Activated naive CD8-positive, alpha-beta T cell treated with anti-CD3 and anti-CD28 coated beads, Interleukin-2, amount 10 ng/mL, durations not matched to agents 7 days and 5 days (primary cell): ENCODE results near the gene PTCH2. TPM values are rescaled to one million over a fixed set of nuclear protein-coding genes. Genes with fewer than 3 reads are reported as not detected.
A peak's percentile ranks its signal among the peaks of the same experiment; 100 is the strongest.

ENCODE experiments used
- ATAC-seq: fragments of 150-1000 bp; cut with Tn5 transposase; one replicate; pipeline ENCODE4 v1.10.0; 2021; ENCODE audit warnings: low read depth, moderate library complexity
- POLR2A ChIA-PET: fragments of 350-600 bp; sonication (Branson Sonifier 250); formaldehyde crosslinking; loops from one replicate; lab custom pipeline; 2021; ENCODE audit warnings: antibody characterized with exemption; lab: Charles Lee
- DNase-seq: peaks from one replicate; pipeline ENCODE4 v3.0.0; 2021
- H3K27ac Mint-ChIP-seq: one replicate; pipeline ENCODE4 v1.8.0; 2022; ENCODE audit warnings: mild to moderate bottlenecking, mixed read lengths
- H3K27me3 Mint-ChIP-seq: one replicate; pipeline ENCODE4 v1.8.0; 2022; ENCODE audit warnings: mild to moderate bottlenecking, moderate library complexity, mixed read lengths
- H3K36me3 Mint-ChIP-seq: one replicate; pipeline ENCODE4 v1.8.0; 2021; ENCODE audit warnings: mild to moderate bottlenecking, mixed read lengths
- H3K4me1 Mint-ChIP-seq: one replicate; pipeline ENCODE4 v1.8.0; 2021; ENCODE audit warnings: mixed read lengths
- H3K4me3 Mint-ChIP-seq: one replicate; pipeline ENCODE4 v1.8.0; 2022; ENCODE audit warnings: mild to moderate bottlenecking, moderate library complexity, mixed read lengths
- H3K9me3 Mint-ChIP-seq: one replicate; pipeline ENCODE4 v1.8.0; 2021; ENCODE audit warnings: mixed read lengths
- total RNA-seq, 2 experiments: library from RNA; stranded (reverse); gene quantifications; one replicate each; pipeline ENCODE4 v1.2.3, GENCODE V29; 2021

PTCH2 gene
- total RNA-seq, 2 experiments from 2014 or later: 1.0 to 1.6 TPM

DNA sequence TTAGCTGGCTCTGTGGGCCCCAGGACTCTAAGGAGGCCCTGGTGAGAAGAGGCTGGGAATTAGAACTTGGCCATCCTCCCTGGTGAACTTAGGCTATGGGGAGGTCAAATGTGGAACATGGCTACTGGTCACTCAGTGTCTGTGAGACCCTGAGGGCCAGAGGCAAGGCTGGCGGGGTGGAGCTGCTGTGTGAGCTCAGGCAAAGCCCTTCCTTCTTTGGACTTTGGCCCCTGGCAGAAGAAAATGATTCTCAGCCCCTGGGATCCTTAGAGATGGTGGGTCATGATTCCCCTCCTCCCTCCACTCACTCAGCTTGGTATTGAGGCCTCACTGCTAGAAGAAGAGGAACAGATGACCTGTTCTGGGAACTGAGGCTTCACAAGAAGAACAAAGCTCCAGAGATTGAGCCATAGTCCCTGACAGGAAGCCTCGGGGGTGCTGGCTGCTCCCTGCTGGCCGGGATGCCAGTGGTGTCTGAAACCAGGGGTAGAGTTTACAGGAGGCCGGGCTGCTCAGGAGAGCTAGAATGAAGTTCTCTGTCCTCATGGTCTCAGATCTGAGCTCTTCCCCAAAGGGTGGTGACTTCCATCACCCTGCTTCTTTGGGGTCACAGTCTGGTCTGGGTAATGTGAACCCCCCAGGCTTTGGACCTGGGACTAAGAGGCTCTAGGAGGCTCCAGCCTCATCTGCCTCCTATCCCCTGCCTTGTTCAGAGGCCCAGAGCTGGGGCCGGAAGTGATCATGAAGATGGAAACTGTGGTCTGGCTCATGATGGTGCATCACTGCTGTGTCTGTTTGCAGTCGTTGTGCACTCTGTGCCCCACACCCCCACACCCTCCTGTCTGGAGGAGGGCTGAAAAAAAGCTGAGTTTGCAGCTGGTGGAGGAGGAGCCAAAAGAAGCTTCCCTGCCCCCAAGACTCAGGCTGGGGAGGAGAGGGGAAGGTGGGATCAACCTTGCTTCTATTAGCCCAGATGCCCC is 33.8 kb downstream of the PTCH2 start:
- peak overlapping the region; percentile 78 for H3K4me3 Mint-ChIP-seq
- peaks cover 52% of the 10 kb centered on the region for H3K4me1 Mint-ChIP-seq
- DNase-seq: peak; percentile 81
- H3K9me3 Mint-ChIP-seq: no peaks in the 10 kb centered on the region
- peak overlapping the region; percentile 99 for H3K27ac Mint-ChIP-seq
- POLR2A ChIA-PET: interaction anchor here (0.5 to 11.3 kb wide), 23 partner anchors 8 to 878 kb away, joined by 3 to 268 read pairs (median 10); partner anchors contain the start of genes BEST4, HECTD3, MUTYH and PLK3
- H3K36me3 Mint-ChIP-seq: peaks cover 10% of the 10 kb centered on the region
- peak; percentile 69 for ATAC-seq
- no peaks in the 10 kb centered on the region for H3K27me3 Mint-ChIP-seq

DNA sequence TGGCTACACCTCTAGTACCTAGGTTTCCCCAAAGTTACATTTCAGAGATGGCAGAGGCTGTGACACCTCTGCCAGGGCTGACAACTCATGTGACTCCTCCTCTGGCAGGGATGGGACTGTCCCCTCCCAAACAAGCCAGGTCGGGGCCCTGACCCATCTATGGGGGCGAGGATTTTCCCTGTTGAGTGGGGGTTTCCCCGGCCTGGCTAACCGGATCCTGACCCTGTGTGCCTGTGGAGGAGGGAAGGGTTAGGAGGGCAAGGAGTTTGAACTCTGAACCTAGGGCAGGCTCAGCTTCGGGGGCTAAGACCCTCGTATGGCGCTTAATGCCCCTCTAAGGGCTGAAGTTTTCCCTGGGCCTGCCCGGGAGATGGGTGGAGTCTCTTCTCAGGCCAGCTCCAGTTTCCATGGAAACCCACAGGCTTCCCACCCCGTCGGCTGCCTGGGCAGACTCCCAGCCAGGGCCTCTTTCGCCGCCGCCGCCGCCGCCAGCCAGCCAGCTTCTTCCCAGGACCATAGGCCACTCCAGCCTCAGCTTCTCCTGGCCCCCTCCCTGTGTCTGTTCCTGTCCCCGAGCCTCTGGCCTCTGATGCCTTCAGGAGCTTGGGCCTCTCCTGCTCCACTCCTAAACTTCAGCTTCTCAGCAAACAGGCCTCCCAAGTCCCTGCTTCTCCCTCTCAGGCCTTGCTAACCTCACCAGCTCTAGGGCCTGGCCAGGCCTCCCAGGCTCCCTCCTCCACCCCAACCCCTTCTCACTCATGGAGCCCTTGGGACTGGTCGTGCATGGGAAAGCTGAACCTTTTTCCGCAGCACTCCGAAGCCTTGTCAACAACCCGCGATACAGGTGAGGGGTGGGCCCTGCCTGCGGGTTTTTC is 34.8 kb downstream of the PTCH2 start, which contains the start of gene BTBD19:
BTBD19 (plus strand) TSS at position 461 of the 875 bp plus-strand sequence; CDS start at position 759, 298 bp downstream.
- Mint-ChIP-seq H3K36me3 (peaks cover 11% of the 10 kb centered on the region), H3K27ac (peak within 1 kb of the TSS; percentile 99), H3K27me3 (no peaks in the 10 kb centered on the region), H3K4me1 (peaks cover 49% of the 10 kb centered on the region), H3K9me3 (no peaks in the 10 kb centered on the region), H3K4me3 (peak within 1 kb of the TSS; percentile 78)
- POLR2A ChIA-PET: interaction anchor here (0.6 to 11.3 kb wide), 20 partner anchors 8 to 879 kb away, joined by 3 to 268 read pairs (median 11); partner anchors contain the start of genes HECTD3, MUTYH, PLK3 and RNU5D-1
- ATAC-seq (peak; percentile 20), DNase-seq (no peak)

DNA sequence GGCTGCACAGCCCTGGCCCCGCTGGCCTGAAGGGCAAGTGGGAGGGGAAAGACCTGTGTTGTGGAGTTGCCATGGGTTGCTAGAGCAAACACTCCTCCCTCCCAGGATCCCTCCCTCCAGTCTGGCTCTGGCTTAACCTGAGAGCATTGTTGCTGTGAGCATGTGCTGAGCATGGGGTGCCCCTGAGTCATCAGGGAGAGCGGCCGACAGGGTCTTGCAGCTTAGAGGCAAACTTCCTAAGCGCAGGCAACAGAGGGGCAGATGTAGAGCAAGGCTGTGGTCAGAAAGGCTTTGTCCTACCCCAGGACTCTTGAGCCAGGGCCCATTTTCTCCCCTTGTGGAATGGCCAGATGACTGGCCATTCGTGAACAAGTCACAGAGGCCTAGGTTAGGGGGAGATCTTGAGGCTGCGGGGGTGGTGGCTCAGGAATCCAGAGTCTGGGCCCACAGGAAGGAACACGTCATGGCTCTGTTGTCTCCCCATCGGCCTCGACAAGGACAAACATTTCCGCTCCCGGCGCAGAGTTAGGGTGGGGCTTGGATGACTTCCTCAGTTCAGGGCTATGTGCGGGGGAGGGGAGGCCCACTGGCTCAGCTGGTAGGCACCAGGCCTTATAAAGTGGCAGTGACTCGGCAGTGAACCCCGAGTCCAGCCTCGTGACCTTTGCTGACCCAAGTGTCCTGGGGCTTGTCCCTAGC is 35.5 kb downstream of the PTCH2 start:
- peak; percentile 61 for ATAC-seq
- DNase-seq: peak; percentile 84
- Mint-ChIP-seq H3K27me3 (no peaks in the 10 kb centered on the region), H3K9me3 (no peaks in the 10 kb centered on the region), H3K27ac (peak overlapping the region; percentile 99), H3K4me3 (peak overlapping the region; percentile 78), H3K36me3 (peaks cover 17% of the 10 kb centered on the region), H3K4me1 (peaks cover 55% of the 10 kb centered on the region)
- POLR2A ChIA-PET: interaction anchor here (1.1 to 11.3 kb wide), 12 partner anchors 7 to 533 kb away, joined by 4 to 268 read pairs (median 28); partner anchors contain the start of genes HECTD3, MUTYH, PLK3 and RNU5D-1

DNA sequence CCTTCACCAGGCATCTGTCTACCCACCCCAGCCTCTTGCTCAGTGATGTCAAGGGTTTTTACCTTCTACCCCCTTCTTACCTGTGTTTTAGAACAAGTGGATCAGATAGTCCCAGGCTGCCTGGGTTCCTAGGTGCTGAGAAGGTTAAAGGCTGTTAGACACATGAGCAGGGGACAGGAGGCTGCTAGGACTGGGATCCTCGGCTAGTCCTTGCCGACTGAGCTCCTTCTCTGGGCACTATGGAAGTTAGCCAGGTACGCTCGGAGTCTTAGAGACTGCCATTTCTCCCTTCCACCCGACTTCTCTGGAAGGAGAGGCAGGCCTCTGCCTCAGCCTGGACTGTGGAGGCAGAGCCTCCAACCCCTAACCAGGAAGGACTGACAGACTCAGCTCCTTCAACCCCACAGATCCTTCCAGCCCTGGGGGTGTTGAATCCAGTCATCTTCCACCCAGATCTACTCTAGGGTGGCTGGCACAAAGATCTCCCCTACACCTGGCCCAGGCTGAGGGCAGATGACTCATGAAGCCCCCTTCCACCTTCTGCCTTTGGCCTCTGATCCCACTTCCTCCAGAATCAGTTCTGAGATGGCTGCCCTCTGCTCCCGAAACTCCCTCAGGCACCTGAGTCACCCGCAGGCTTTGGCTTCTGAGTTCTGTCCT is 36.2 kb downstream of the PTCH2 start, which contains the start of gene DYNLT4:
DYNLT4 (minus strand) TSS at position 648 of the 660 bp plus-strand sequence. CDS start 683 bp downstream, outside the sequence.
- ATAC-seq (no peak), DNase-seq (no peak)
- Mint-ChIP-seq H3K4me1 (peaks cover 59% of the 10 kb centered on the region), H3K4me3 (peak within 1 kb of the TSS; percentile 78), H3K27ac (peak within 1 kb of the TSS; percentile 99), H3K9me3 (no peaks in the 10 kb centered on the region), H3K36me3 (peaks cover 22% of the 10 kb centered on the region), H3K27me3 (no peaks in the 10 kb centered on the region)
- POLR2A ChIA-PET: interaction anchor here (0.7 to 11.3 kb wide), 8 partner anchors 9 to 533 kb away, joined by 4 to 259 read pairs (median 30); partner anchors contain the start of genes MUTYH, RNU5D-1, RPS8 and TOE1

DNA sequence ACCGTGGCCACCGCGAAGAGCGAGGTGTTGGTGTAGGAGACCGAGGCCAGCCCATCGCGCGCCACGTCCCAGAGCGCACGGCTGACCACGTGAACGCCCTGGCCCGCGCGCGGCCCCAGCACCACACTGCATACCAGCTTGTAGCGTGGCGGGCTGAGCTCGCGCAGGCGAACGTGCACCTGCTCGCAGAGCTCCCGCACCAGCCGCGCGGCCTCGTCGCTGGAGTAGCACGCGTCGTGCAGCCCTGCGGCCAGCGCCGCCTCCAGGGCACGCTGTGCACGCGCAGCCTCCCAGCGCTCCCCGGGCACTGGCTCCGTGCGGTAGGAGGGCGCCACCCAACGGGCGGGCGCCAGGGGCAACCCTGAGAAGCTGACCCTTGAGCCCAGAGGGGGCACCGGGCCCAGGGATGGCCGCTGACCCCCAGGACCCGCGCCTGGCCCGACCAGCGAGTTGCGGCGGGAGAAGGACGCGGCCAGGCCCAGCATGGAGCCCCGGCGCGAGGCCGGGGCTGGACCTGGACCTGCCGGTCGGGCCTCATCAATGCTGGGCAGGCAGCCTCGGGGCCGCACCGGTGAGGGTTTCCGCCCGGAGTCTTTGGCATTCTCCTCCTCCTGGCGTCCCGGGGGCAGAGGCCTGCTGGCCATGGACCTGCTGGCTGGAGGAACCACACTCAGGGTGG is 36.9 kb downstream of the PTCH2 start:
- no peak for ATAC-seq
- Mint-ChIP-seq H3K9me3 (no peaks in the 10 kb centered on the region), H3K4me3 (no peak overlapping the region), H3K27me3 (no peaks in the 10 kb centered on the region), H3K4me1 (peaks cover 56% of the 10 kb centered on the region), H3K27ac (peak overlapping the region; percentile 99), H3K36me3 (peaks cover 24% of the 10 kb centered on the region)
- peak; percentile 41 for DNase-seq
- POLR2A ChIA-PET: interaction anchor here (0.7 to 11.3 kb wide), 8 partner anchors 9 to 534 kb away, joined by 4 to 360 read pairs (median 54); partner anchors contain the start of genes MUTYH, RNU5D-1, RPS8 and TOE1

DNA sequence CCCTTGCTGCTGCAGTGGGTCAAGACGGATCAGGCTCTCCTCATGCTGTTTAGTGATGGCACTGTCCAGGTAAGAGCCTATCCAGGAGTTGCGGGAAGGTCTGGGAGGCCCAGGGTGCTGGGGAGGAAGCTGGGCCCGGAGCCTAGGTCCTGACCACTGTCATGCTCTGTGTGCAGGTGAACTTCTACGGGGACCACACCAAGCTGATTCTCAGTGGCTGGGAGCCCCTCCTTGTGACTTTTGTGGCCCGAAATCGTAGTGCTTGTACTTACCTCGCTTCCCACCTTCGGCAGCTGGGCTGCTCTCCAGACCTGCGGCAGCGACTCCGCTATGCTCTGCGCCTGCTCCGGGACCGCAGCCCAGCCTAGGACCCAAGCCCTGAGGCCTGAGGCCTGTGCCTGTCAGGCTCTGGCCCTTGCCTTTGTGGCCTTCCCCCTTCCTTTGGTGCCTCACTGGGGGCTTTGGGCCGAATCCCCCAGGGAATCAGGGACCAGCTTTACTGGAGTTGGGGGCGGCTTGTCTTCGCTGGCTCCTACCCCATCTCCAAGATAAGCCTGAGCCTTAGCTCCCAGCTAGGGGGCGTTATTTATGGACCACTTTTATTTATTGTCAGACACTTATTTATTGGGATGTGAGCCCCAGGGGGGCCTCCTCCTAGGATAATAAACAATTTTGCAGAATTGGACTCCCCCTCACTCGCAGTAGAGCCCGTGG is 37.6 kb downstream of the PTCH2 start:
- DNase-seq (peak; percentile 32), ATAC-seq (no peak)
- no peak overlapping the region for H3K4me3 Mint-ChIP-seq
- H3K4me1 Mint-ChIP-seq: peaks cover 51% of the 10 kb centered on the region
- H3K27me3 Mint-ChIP-seq: no peaks in the 10 kb centered on the region
- H3K36me3 Mint-ChIP-seq: peaks cover 26% of the 10 kb centered on the region
- H3K9me3 Mint-ChIP-seq: no peaks in the 10 kb centered on the region
- H3K27ac Mint-ChIP-seq: peak overlapping the region; percentile 75
- POLR2A ChIA-PET: interaction anchor here (2.7 to 11.3 kb wide), 4 partner anchors 8 to 83 kb away, joined by 13 to 360 read pairs (median 108); partner anchors contain the start of gene RPS8

DNA sequence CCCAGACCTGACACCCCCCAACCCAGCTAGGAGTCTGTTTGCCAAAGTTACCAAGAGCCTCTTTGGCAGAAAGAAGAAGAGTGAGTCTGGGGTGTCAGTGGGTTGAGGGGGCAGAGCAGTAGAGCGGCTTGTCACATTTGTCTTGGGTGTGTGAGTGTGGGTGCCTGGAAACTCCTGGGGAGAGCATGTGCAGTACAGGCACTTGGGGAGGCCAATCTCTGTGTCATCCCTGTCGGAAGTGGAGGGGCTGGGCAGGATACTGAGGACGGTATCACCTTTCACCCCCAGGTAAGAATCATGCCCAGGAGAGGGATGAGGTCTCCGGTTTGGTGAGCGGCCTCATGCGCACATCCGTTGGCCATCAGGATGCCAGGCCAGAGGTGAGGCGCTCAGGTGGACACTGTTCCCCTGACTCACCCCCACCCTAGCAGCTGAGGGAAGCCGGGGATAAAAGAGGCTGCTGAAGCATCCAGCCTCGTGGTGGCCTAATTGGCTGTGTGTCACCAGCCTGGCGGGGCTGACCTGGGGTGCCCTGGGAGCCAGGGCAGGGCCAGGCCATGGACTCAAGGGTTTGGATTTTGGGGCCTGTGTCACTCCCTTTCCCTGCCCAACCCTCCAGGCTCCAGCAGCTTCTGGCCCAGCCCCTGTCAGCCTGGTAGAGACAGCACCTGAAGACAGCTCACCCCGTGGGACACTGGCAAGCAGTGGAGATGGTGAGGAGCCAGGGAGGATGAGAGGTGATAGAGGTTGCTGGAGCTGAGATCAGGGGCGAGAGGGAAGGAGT is 39.5 kb downstream of the PTCH2 start:
- POLR2A ChIA-PET: interaction anchor here (2.7 to 10.1 kb wide), 2 partner anchors 10 to 17 kb away, joined by 13 to 360 read pairs; no protein-coding TSS in a partner anchor
- H3K4me3 Mint-ChIP-seq: peak overlapping the region; percentile 92
- no peak for ATAC-seq
- DNase-seq: peak; percentile 32
- H3K27me3 Mint-ChIP-seq: no peaks in the 10 kb centered on the region
- peaks cover 26% of the 10 kb centered on the region for H3K36me3 Mint-ChIP-seq
- H3K4me1 Mint-ChIP-seq: peaks cover 41% of the 10 kb centered on the region
- H3K27ac Mint-ChIP-seq: peak overlapping the region; percentile 70
- no peaks in the 10 kb centered on the region for H3K9me3 Mint-ChIP-seq

DNA sequence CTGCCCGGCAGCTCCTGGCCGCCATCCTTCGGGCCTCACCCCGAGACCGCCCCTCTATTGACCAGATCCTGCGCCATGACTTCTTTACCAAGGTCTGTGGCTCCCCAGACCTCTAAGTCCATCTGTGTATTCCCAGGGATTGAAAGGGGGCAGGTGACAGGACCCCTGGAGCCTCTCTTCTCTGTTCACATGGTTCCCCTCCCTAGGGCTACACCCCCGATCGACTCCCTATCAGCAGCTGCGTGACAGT is 40.1 kb downstream of the PTCH2 start:
- POLR2A ChIA-PET: interaction anchor here (1.1 to 10.1 kb wide), 4 partner anchors 11 to 81 kb away, joined by 6 to 360 read pairs (median 42); no protein-coding TSS in a partner anchor
- Mint-ChIP-seq H3K36me3 (peaks cover 26% of the 10 kb centered on the region), H3K9me3 (no peaks in the 10 kb centered on the region), H3K4me1 (peaks cover 40% of the 10 kb centered on the region), H3K27me3 (no peaks in the 10 kb centered on the region), H3K4me3 (peak overlapping the region; percentile 92), H3K27ac (peak overlapping the region; percentile 70)
- DNase-seq: peak; percentile 34
- no peak for ATAC-seq

DNA sequence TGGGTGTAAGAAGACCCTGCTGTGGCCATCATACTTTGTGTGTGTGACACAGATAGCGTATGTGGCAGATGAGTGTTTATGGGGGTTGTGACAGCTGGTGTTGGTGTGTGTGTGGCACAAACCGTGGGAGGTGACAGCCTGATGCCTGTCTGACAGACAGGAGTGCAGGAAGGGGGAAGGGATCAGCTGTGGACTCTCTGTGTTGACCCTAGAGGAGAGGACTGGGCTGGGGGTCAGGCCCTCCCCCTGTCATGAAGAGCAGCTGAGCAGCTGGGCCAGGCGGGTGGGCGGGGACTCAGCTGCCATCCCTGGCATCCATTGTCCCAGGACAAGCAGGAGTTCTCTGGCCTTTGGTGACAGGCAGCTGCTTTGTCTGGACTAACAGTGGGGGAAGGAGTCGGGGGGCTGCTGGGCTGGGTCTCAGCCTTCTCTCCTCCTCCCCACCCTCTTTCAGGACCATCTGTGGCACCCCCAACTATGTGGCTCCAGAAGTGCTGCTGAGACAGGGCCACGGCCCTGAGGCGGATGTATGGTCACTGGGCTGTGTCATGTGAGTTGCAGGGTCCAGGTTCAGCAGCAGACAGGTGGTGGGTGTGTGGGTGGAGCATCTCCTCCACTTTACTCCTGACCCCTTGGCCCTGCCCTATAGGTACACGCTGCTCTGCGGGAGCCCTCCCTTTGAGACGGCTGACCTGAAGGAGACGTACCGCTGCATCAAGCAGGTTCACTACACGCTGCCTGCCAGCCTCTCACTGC is 40.6 kb downstream of the PTCH2 start:
- ATAC-seq (no peak), DNase-seq (peak; percentile 34)
- H3K36me3 Mint-ChIP-seq: peaks cover 26% of the 10 kb centered on the region
- H3K4me3 Mint-ChIP-seq: peak overlapping the region; percentile 92
- H3K9me3 Mint-ChIP-seq: no peaks in the 10 kb centered on the region
- POLR2A ChIA-PET: interaction anchor here (1.0 to 10.1 kb wide), 4 partner anchors 11 to 81 kb away, joined by 3 to 360 read pairs (median 38); no protein-coding TSS in a partner anchor
- H3K4me1 Mint-ChIP-seq: peaks cover 36% of the 10 kb centered on the region
- no peaks in the 10 kb centered on the region for H3K27me3 Mint-ChIP-seq
- H3K27ac Mint-ChIP-seq: peak overlapping the region; percentile 97
